Measurements from ENCODE around the gene PREX1. TPM values are rescaled to one million over a fixed set of nuclear protein-coding genes. Genes with fewer than 3 reads are reported as not detected.

The PREX1 gene
- total RNA-seq, 4 donors from 2014 or later = 7.5 to 10.9 (median 9.1) TPM

GRCh38 chr20:48787861-48788375 is 39.9 kb downstream of the PREX1 start:
- Histone ChIP-seq H3K27me3 (no peaks in the 10 kb centered on the region), H3K9me3 (no peaks in the 10 kb centered on the region), H3K4me1 (peaks cover 7 to 8% of the 10 kb centered on the region in 2 donors), H3K36me3 (no peaks in the 10 kb centered on the region), H3K4me3 (no peak overlapping the region), H3K27ac (no peak overlapping the region)
- no peak for TF ChIP-seq CTCF (IDR thresholded peaks at IDR 0.05 in 4 of 5, conservative IDR thresholded peaks at IDR 0.05 in 1 of 5)
- TF ChIP-seq POLR2A (IDR thresholded peaks at IDR 0.05) = no peak
- in situ Hi-C loops (cut with MboI; ENCODE audit: low sequenced_read_pairs in 4 of 4) = no loop called here
- intact Hi-C loops (cut with DNase I; ENCODE audit: low total_unique reads) = no loop called here
- DNase-seq (no peak), ATAC-seq (peak; percentile 66 to 75)

GRCh38 chr20:48786951-48787705 is 40.7 kb downstream of the PREX1 start:
- Histone ChIP-seq H3K4me1 (peaks cover 7 to 8% of the 10 kb centered on the region in 2 donors), H3K27ac (no peak overlapping the region), H3K27me3 (no peaks in the 10 kb centered on the region), H3K9me3 (no peaks in the 10 kb centered on the region), H3K4me3 (no peak overlapping the region), H3K36me3 (no peaks in the 10 kb centered on the region)
- in situ Hi-C loops (cut with MboI; ENCODE audit: low sequenced_read_pairs in 4 of 4) (no loop called here), intact Hi-C loops (cut with DNase I; ENCODE audit: low total_unique reads) (no loop called here)
- TF ChIP-seq POLR2A (IDR thresholded peaks at IDR 0.05) (no peak), CTCF (IDR thresholded peaks at IDR 0.05 in 4 of 5, conservative IDR thresholded peaks at IDR 0.05 in 1 of 5) (no peak)
- DNase-seq (no peak), ATAC-seq (no peak)

DNA sequence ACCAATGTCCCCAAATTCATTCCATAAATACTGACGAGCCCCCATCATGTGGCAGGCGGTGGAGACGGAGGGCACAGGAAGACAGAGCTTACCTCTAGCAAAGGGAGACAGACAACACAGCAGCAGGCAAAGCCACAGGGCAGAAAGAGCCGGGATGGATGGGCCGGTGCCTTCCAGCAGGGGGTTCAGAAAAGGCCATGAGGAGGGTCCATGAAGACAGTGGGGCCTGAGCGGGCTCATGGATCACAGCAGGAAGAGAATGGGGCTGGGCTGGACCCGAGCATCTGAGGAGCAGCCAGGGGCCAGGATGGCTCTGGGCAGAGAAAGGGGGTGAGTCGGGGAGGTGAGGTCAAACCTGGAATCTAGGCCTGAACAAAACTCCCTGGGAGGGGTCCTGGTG is 42.0 kb downstream of the PREX1 start:
- no peak for DNase-seq
- Histone ChIP-seq H3K4me1 (peaks cover 2 to 5% of the 10 kb centered on the region in 2 donors), H3K36me3 (no peaks in the 10 kb centered on the region), H3K9me3 (no peaks in the 10 kb centered on the region), H3K27me3 (no peaks in the 10 kb centered on the region), H3K4me3 (no peak overlapping the region), H3K27ac (no peak overlapping the region)
- in situ Hi-C loops (cut with MboI; ENCODE audit: low sequenced_read_pairs in 4 of 4) (no loop called here), intact Hi-C loops (cut with DNase I; ENCODE audit: low total_unique reads) (no loop called here)
- TF ChIP-seq CTCF (IDR thresholded peaks at IDR 0.05 in 4 of 5, conservative IDR thresholded peaks at IDR 0.05 in 1 of 5) = no peak
- TF ChIP-seq POLR2A (IDR thresholded peaks at IDR 0.05) = no peak
- ATAC-seq = no peak

GRCh38 chr20:48785256-48785655 is 42.5 kb downstream of the PREX1 start:
- intact Hi-C loops (cut with DNase I; ENCODE audit: low total_unique reads) = no loop called here
- Histone ChIP-seq H3K4me1 (peaks cover 0 to under 1% of the 10 kb centered on the region in 2 donors), H3K4me3 (no peak overlapping the region)

More at GRCh38 chr20:48785256-48785655, 42.5 kb downstream of the PREX1 start:
- in situ Hi-C loops (cut with MboI; ENCODE audit: low sequenced_read_pairs in 4 of 4) = no loop called here
- Histone ChIP-seq H3K27me3 (no peaks in the 10 kb centered on the region), H3K9me3 (no peaks in the 10 kb centered on the region), H3K27ac (no peak overlapping the region), H3K36me3 (no peaks in the 10 kb centered on the region)
- TF ChIP-seq POLR2A (IDR thresholded peaks at IDR 0.05) (no peak), CTCF (IDR thresholded peaks at IDR 0.05 in 4 of 5, conservative IDR thresholded peaks at IDR 0.05 in 1 of 5) (no peak)
- ATAC-seq (no peak), DNase-seq (no peak)

Measured in gastrocnemius medialis (tissue), 4 donors.